Neuronal stem cell (in vitro differentiated cells): ENCODE data around the gene COPG1.

Experiments
- DNase-seq: peaks from one replicate; pipeline ENCODE4 v3.0.0-alpha.2; 2013; ENCODE audit warnings: low spot score
- H2AFZ ChIP-seq: one replicate; pipeline ENCODE4 v1.6.1; 2013; ENCODE audit warnings: mild to moderate bottlenecking, low read length, inconsistent platforms
- H2AK5ac ChIP-seq: 2 replicates; pipeline ENCODE4 v1.6.1; 2013; ENCODE audit warnings: low read depth, mild to moderate bottlenecking, inconsistent platforms, low read length, moderate library complexity, mixed read lengths
- H2BK120ac ChIP-seq: 2 replicates; pipeline ENCODE4 v1.6.1; 2013; ENCODE audit warnings: low read depth, mild to moderate bottlenecking, inconsistent platforms, low read length, moderate library complexity, mixed read lengths
- H2BK12ac ChIP-seq: one replicate; pipeline ENCODE4 v1.6.1; 2013; ENCODE audit warnings: low read length, inconsistent platforms
- H2BK15ac ChIP-seq: 2 replicates; pipeline ENCODE4 v1.6.1; 2013; ENCODE audit warnings: mild to moderate bottlenecking, low read length, inconsistent platforms, mixed read lengths
- H2BK5ac ChIP-seq: one replicate; pipeline ENCODE4 v1.6.1; 2013; ENCODE audit warnings: inconsistent platforms, mild to moderate bottlenecking, low read length, moderate library complexity
- H3K14ac ChIP-seq: one replicate; pipeline ENCODE4 v1.6.1; 2013; ENCODE audit warnings: low read length, inconsistent platforms
- H3K18ac ChIP-seq: 2 replicates; pipeline ENCODE4 v1.6.1; 2013; ENCODE audit warnings: low read length, inconsistent platforms
- H3K23ac ChIP-seq: 2 replicates; pipeline ENCODE4 v1.6.1; 2013; ENCODE audit warnings: low read depth, mild to moderate bottlenecking, mixed read lengths, low read length, inconsistent platforms; ENCODE audit not compliant: poor library complexity
- H3K27ac ChIP-seq: replicated peaks from 3 replicates; pipeline ENCODE4 v1.5.1; 2013; ENCODE audit warnings: low read length, inconsistent platforms
- H3K27me3 ChIP-seq, 3 experiments: 2 replicates each; pipeline ENCODE4 v1.6.1; 2013; ENCODE audit warnings: low read length in 3 of 3, mild to moderate bottlenecking in 2 of 3, inconsistent platforms in 1 of 3, low read depth in 1 of 3, mixed read lengths in 1 of 3, moderate library complexity in 1 of 3; ENCODE audit not compliant: control insufficient read depth in 3 of 3, insufficient read depth in 3 of 3
- H3K36me3 ChIP-seq, 2 donors: replicated peaks in 1 of 2; 2 replicates each; pipeline ENCODE4 v1.6.1; 2013; ENCODE audit warnings: low read length in 2 of 2; ENCODE audit not compliant: control insufficient read depth in 2 of 2, insufficient read depth in 2 of 2
- H3K4ac ChIP-seq: 2 replicates; pipeline ENCODE4 v1.6.1; 2013; ENCODE audit warnings: inconsistent platforms, mild to moderate bottlenecking, low read length, moderate library complexity
- H3K4me1 ChIP-seq, 2 donors: 1 replicate in 1 of 2; 2 replicates in 1 of 2; pipeline ENCODE4 v1.6.1; 2013; ENCODE audit warnings: low read length in 2 of 2, low read depth in 1 of 2; ENCODE audit not compliant: control insufficient read depth in 2 of 2, insufficient read depth in 1 of 2
- H3K4me2 ChIP-seq: one replicate; pipeline ENCODE4 v1.6.1; 2013; ENCODE audit warnings: mild to moderate bottlenecking, low read length, inconsistent platforms; ENCODE audit not compliant: insufficient read depth, poor library complexity, severe bottlenecking
- H3K4me3 ChIP-seq, 2 donors: 2 replicates each; pipeline ENCODE4 v1.5.1; 2013; ENCODE audit warnings: low read length in 2 of 2, mild to moderate bottlenecking in 2 of 2, inconsistent platforms in 1 of 2, moderate library complexity in 1 of 2
- H3K79me1 ChIP-seq: one replicate; pipeline ENCODE4 v1.6.1; 2013; ENCODE audit warnings: low read depth, mild to moderate bottlenecking, inconsistent platforms, low read length, moderate library complexity
- H3K9ac ChIP-seq: one replicate; pipeline ENCODE4 v1.6.1; 2013; ENCODE audit warnings: mild to moderate bottlenecking, low read depth, low read length, inconsistent platforms; ENCODE audit not compliant: poor library complexity
- H3K9me3 ChIP-seq, 2 donors: replicated peaks in 1 of 2; 2 replicates each; pipeline versions ENCODE3 to v1.6.1; 2013; ENCODE audit warnings: low read length in 2 of 2, mild to moderate bottlenecking in 2 of 2, inconsistent platforms in 1 of 2, low read depth in 1 of 2, mixed read lengths in 1 of 2, moderate library complexity in 1 of 2; ENCODE audit not compliant: control insufficient read depth in 2 of 2, insufficient read depth in 1 of 2
- H4K8ac ChIP-seq: one replicate; pipeline ENCODE4 v1.6.1; 2013; ENCODE audit warnings: low read depth, mild to moderate bottlenecking, inconsistent platforms, low read length, moderate library complexity
- H4K91ac ChIP-seq: one replicate; pipeline ENCODE4 v1.6.1; 2013; ENCODE audit warnings: low read length, low read depth, mild to moderate bottlenecking, inconsistent platforms; ENCODE audit not compliant: poor library complexity
- WGBS, 2 donors: extraction: QIAGEN DNeasy Blood & Tissue Kit; methylation state at CpG; one replicate each; pipeline ENCODE4 v1.1.7; 2013; ENCODE audit warnings: missing lambda C conversion rate in 2 of 2, mixed read lengths in 1 of 2; ENCODE audit not compliant: insufficient read length in 2 of 2, insufficient replicate concordance in 1 of 2; ENCODE audit errors: extremely low coverage in 2 of 2; 5-methylcytosine and 5-hydroxymethylcytosine counted together

Gene COPG1

GRCh38 chr3:129317014-129317771, 67.8 kb downstream of the COPG1 start:
- WGBS, 2 donors: no CpG with 5 or more reads among the region's 15 CpGs
- peak overlapping the region; percentile 98 for H2AFZ ChIP-seq
- H2BK5ac ChIP-seq: peak overlapping the region; percentile 91
- no peak overlapping the region for H3K4ac ChIP-seq
- H3K36me3 ChIP-seq: peaks cover 26 to 36% of the 10 kb centered on the region in 2 donors
- H4K91ac ChIP-seq: no peak overlapping the region
- H3K9ac ChIP-seq: peak overlapping the region; percentile 27
- peak overlapping the region; percentile 95 for H3K18ac ChIP-seq
- peak overlapping the region; percentile 87 for H3K4me2 ChIP-seq
- peak overlapping the region in 1 of 2 donors; percentile 100 for H3K4me3 ChIP-seq
- no peak overlapping the region for H3K14ac ChIP-seq
- H3K27ac ChIP-seq: no peak overlapping the region
- H3K23ac ChIP-seq: no peak overlapping the region
- H2BK15ac ChIP-seq: peak overlapping the region; percentile 96
- no peak overlapping the region for H2BK12ac ChIP-seq
- DNase-seq: no peak
- H3K9me3 ChIP-seq: peaks cover 0 to 3% of the 10 kb centered on the region in 2 donors
- peaks cover 24% of the 10 kb centered on the region for H3K79me1 ChIP-seq
- H4K8ac ChIP-seq: no peak overlapping the region
- peak overlapping the region; percentile 96 for H2AK5ac ChIP-seq
- H2BK120ac ChIP-seq: peak overlapping the region; percentile 43
- H3K27me3 ChIP-seq: no peaks in the 10 kb centered on the region
- H3K4me1 ChIP-seq: peaks cover 0 to 11% of the 10 kb centered on the region in 2 donors

GRCh38 chr3:129317848-129318247, 68.4 kb downstream of the COPG1 start:
- WGBS, 2 donors: no CpG with 5 or more reads among the region's 5 CpGs
- Histone ChIP-seq H2BK12ac (no peak overlapping the region), H3K14ac (no peak overlapping the region), H2BK5ac (no peak overlapping the region), H3K27ac (no peak overlapping the region), H3K27me3 (no peaks in the 10 kb centered on the region), H3K9ac (peak overlapping the region; percentile 46), H4K91ac (no peak overlapping the region), H2AK5ac (no peak overlapping the region), H3K36me3 (peaks cover 26 to 36% of the 10 kb centered on the region in 2 donors), H4K8ac (no peak overlapping the region), H3K9me3 (peaks cover 0 to 3% of the 10 kb centered on the region in 2 donors), H2BK120ac (no peak overlapping the region), H3K4me1 (peaks cover 0 to 11% of the 10 kb centered on the region in 2 donors), H2BK15ac (no peak overlapping the region), H3K4ac (no peak overlapping the region), H3K18ac (no peak overlapping the region), H3K79me1 (peaks cover 24% of the 10 kb centered on the region), H2AFZ (no peak overlapping the region), H3K23ac (no peak overlapping the region), H3K4me3 (no peak overlapping the region), H3K4me2 (no peak overlapping the region)
- no peak for DNase-seq

GRCh38 chr3:129318921-129319320, 69.5 kb downstream of the COPG1 start:
- H3K9me3 ChIP-seq: peaks cover 0 to 3% of the 10 kb centered on the region in 2 donors
- H3K36me3 ChIP-seq: peaks cover 27 to 47% of the 10 kb centered on the region in 2 donors
- H2AK5ac ChIP-seq: no peak overlapping the region
- peak overlapping the region; percentile 16 for H2BK5ac ChIP-seq
- peak overlapping the region; percentile 53 for H3K18ac ChIP-seq
- no peak overlapping the region for H2AFZ ChIP-seq
- H2BK12ac ChIP-seq: no peak overlapping the region
- H4K8ac ChIP-seq: no peak overlapping the region
- H4K91ac ChIP-seq: no peak overlapping the region
- H2BK15ac ChIP-seq: no peak overlapping the region
- H2BK120ac ChIP-seq: no peak overlapping the region
- peak overlapping the region; percentile 57 for H3K9ac ChIP-seq
- H3K4me1 ChIP-seq: peaks cover 0 to 6% of the 10 kb centered on the region in 2 donors
- H3K4me3 ChIP-seq: no peak overlapping the region
- no peak overlapping the region for H3K4ac ChIP-seq
- no peak overlapping the region for H3K14ac ChIP-seq
- H3K79me1 ChIP-seq: peaks cover 24% of the 10 kb centered on the region
- H3K27me3 ChIP-seq: no peaks in the 10 kb centered on the region
- no peak overlapping the region for H3K4me2 ChIP-seq
- no peak for DNase-seq
- no peak overlapping the region for H3K23ac ChIP-seq
- no CpG with 5 or more reads among the region's 15 CpGs for WGBS, 2 donors
- H3K27ac ChIP-seq: no peak overlapping the region

- no peak overlapping the region for H3K4me2 ChIP-seq
- H3K14ac ChIP-seq: no peak overlapping the region
- no peaks in the 10 kb centered on the region for H3K27me3 ChIP-seq
- no peak overlapping the region for H3K4me3 ChIP-seq
- H3K18ac ChIP-seq: no peak overlapping the region
- no peak overlapping the region for H2BK5ac ChIP-seq
- no peak for DNase-seq
- H2AK5ac ChIP-seq: no peak overlapping the region
- peaks cover 29 to 58% of the 10 kb centered on the region in 2 donors for H3K36me3 ChIP-seq
- H3K79me1 ChIP-seq: peaks cover 22% of the 10 kb centered on the region
- H3K4me1 ChIP-seq: peaks cover 0 to 2% of the 10 kb centered on the region in 2 donors
- H4K91ac ChIP-seq: no peak overlapping the region
- WGBS, 2 donors: no CpG with 5 or more reads among the region's 8 CpGs
- no peak overlapping the region for H4K8ac ChIP-seq
- peak overlapping the region; percentile 13 for H3K23ac ChIP-seq
- no peak overlapping the region for H3K27ac ChIP-seq
- H2BK120ac ChIP-seq: no peak overlapping the region
- no peak overlapping the region for H3K4ac ChIP-seq
- H3K9me3 ChIP-seq: peaks cover 0 to 3% of the 10 kb centered on the region in 2 donors
- H2AFZ ChIP-seq: no peak overlapping the region
- H3K9ac ChIP-seq: no peak overlapping the region
- H2BK12ac ChIP-seq: no peak overlapping the region
- no peak overlapping the region for H2BK15ac ChIP-seq
These were observed 70.9 kb downstream of the COPG1 start for GRCh38 chr3:129320261-129320660.
